DMS114 treated with DMSO at 0.1 percent for 48 hours (cell line): Measurements from ENCODE around the gene MPST.

ENCODE experiments used
- DNase-seq: peaks from one replicate; lab custom pipeline; 2025; ENCODE audit not compliant: unreplicated experiment; lab: John Stamatoyannopoulos, UW

Gene MPST

DNA sequence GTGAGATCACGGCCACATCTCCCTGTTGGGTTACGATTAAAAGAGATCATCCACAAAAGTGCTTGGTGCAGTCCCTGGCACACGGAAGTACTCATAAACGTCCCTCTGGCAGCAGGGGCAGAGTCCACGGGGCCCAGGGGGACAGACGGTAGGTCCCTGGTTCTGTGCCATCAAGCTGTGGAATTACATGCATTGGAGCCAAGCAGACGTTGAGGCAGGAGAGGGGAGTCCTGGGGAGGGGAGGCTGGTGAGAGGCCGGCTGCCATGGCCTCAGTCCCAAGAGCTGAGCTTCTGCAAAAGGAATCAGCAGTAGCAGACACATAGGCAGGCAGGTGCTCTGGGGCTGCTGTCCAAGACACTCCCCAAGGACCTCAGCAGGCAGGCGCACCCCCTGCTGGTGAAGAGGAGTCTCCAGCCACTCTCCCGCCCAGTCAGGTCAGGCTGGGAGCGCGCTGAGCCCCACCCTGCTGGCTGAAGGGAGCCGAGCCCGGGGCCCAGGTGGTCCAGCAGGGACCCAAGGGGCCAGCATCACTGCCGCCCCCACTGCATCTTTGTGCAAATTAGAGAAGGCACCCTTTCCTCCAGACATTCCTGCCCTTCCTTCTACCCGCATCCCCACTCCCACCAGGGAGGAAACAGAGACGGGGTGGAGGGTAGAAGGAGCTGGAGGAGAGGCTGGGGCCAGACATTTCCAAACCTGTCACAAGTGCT lies 24.4 kb downstream of the MPST start:
- DNase-seq = no peak

DNA sequence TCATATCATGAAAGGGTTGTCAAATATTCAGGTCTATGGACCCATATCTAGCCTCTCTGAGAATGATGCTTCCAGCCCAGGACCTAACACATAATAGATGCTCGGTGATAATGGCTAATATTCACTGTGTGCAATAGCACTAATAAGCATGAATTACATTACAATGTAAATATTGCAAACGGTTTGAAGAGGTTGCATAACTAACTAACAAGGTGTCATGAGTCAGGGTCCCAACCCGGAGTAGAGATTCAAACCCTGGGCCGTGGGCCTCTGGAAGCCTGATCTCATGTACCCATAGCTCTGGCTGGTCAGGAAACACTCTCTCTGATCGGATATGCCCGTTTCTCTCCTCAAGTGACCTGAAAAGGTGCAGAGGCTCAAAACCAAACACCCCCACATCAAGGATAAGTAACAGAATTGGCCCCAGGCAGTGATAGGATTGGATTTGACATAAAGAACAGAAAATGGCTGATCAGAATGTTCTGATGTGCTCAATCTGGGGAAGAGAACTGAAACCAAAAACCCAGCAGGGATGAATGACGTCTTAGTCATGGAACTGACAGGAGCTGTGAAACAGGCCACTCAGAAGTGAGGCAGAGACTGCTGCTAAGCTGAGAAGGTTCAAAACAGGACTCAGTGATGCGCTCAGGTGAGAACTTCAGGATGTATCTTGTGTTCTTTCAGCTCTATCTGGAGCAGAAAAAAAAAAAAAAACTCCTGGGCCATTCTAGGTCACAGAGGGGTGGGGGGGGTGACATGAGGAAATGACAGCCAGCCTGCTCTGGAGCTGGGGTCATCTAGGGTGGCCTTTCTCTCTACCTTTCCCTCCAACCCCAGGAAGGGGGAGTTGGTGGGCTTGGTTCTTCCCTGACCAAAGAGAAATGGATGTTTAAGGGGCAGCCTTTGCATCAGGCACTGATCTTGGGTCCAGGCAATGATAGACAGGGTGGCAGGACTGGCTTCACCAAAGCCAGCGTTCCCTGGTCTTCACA lies 25.4 kb downstream of the MPST start:
- no peak for DNase-seq

DNA sequence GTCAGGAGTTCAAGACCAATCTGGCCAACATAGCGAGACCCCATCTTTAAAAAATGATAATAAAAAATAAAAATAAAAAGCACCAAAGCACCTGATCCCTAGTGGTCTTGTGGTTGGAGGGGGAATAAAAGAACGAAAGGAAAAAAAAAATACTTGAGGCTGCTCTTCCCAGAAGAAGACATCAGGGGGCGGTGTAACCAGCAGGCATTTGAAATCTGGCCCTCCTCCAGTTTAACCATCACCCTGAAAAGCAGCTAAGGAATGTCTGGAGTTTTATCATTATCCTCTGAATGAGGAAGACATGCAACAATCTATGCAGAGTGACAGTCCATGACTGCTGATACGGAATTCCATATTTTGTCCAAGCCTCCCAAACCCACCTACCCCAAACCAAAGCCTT lies 26.4 kb downstream of the MPST start:
- no peak for DNase-seq

DNA sequence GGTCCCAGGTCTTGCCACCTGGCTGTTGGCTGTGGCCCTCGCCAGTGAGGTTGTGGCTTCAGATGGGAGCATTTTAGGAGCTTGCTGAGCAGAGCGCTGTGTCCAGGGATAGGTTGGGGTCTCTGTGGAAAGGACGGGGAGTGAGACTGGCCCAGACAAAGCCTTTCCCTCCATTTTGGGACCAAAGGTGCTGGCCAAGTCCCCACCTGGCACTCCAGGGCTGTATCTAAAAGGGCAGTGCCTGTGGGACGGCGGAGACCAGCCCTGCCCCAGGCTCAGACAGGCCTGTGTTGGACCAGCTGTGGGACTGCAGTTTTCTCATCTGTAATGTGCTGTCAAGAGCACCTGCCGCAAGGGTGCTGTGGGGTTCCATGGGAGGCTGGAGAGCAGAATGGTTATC lies 27.0 kb downstream of the MPST start:
- no peak for DNase-seq

DNA sequence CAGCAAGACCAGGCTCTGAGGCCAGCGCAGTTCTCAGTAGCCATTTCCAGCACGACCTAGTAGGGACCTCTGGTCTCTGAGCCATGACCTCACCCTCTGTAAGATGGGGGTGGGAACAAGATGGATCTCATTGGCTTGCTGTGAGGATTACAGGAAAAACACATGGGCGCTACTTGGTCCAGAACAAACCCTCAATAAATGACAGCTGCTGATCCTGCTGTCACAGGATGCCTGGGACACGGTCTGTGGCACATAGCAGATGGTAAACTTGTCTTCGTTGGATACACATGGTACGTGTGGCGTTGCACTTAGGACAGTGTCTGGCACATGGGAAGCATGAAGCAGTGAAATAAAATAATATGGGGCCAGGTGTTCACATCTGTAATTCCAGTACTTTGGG lies 27.5 kb downstream of the MPST start:
- DNase-seq = no peak

DNA sequence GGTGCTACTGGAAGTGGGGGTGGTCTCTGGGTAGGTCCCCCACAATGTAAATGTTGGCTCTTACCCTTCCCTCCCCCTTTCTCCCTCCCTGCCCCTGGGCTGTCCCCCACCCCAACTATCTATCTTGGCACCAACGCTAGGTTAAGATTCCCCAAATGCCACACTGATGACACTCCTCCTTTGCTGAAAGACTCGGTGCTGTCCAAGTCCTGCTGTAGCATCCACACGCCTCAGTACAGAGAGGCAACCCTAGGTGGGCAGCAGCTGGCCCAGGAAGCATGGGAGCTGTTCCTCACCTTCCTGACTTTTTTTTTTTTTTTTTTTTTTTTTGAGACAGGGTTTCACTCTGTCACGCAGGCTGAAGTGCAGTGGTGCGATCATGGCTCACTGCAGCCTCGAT lies 28.6 kb downstream of the MPST start:
- no peak for DNase-seq

DNA sequence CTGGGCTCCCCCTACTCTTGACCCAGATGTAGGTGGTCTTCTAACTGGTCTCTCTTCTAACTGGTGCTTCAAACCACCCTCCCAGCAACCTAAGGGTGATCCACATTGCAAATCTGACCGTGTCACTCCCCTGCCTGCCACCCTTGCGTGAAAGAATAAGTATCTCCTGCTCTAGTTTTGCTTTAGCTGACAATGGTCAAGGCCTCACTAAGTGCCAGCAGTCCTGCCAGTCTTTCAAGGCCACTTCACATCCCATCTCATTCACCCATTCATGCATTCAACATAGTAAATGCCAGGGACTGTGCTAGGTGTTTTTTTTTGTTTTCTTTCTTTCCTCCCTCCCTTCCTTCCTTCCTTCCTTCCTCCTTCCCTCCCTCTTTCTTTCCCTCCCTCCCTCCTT lies 29.7 kb downstream of the MPST start:
- no peak for DNase-seq

DNA sequence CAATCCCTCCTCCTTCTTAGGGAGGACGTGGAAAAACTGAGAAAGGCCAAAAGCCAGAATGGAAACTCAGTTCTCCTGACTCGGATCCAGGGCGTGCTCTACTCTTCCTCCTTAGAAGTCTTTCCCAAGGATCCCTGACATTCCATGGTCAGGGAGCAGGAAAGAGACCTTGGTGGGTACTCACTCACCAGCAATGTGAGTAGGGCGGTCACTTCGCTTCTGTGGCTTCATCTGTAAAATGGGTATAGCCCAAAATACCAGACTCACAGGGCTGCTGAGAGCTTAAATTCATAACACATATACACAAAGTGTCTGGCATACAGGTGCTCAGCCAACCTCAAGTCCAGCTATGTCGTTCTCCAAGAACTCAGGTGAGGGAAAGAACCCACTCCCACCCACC lies 31.4 kb downstream of the MPST start:
- DNase-seq = no peak

DNA sequence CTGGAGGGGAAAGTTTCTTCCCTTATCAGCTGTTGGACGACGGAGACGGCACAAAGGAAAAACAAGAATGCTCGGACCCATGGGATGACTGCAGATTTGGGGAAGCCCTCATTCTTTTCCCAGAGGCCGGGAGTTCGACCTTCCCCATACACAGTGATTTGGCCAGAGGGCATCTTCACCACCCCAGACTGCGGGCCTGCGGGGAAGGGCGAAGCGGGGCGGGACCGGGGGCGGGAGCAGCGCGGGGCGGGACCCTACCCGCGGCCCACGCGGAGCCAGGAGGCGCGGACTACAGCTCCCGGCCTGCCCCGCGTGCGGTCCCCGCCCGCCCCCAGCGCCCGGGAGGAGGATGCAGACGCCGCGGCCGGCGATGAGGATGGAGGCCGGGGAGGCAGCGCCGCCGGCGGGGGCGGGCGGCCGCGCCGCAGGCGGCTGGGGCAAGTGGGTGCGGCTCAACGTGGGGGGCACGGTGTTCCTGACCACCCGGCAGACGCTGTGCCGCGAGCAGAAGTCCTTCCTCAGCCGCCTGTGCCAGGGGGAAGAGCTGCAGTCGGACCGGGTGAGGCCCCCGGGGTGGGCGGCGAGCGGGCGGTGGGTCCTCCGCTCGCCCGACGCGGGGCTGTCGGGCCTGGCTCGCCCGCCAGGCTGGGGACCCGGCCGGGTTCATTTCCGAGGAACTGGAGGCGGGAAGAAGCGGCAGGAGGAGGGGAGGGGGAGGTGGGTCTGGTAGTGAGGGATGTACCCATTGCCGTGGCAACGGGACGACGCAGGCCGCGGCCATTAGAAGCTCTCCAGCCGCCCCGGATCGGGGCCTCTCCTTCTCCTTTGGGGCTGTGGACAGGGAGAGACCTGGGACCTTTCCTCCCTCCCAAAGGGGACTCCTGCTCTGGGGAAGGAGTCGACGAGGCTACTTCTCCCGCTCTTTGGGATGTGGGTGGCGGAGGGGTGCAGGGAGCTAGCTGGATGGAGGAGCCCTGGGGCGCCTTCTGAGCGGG lies 32.1 kb downstream of the MPST start, which contains the start of gene KCTD17:
TSS of gene KCTD17 (plus strand) at position 352 of the 995 bp plus-strand sequence. CDS start at position 371, 19 bp downstream.
- DNase-seq = peak; percentile 9

DNA sequence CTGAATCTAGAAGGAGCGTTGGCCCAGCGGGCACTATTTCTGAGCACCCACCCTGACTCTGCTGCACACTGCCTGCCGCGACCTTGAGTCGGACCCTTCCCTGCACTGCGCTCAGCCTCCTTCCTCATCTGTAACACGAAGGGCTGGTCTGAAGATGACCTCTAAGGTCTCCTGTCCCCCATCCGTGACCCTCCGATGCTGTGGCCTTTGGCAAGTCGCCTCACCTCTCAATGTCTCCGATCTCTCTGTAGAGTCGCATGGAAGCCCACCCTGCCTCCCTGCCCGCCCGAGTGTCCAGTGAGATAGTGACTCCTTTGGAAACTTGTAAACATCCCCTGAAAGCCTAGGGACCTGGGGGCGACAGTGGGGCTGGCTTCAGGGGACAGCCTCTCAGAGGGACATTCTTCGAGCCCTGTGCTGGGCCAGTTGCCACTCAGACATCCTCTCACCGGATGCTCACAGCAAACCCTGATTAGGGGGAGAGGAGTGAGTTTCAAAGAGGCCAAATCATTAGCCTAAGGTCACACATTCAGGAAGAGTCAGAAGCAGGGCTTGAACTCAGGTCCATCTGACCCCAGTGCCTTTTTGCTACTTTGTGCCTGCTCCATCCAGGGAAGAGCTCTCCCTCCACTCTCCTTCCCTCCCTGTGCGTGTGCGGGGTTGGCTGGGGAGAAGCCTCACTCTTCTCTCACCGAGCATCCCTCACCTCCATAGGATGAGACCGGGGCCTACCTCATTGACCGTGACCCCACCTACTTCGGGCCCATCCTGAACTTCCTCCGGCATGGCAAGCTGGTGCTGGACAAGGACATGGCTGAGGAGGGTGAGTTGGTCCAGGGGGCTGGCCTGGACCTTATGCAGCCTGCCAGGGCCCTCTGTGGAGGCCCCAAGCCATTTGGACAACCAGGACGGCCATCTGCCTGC lies 33.1 kb downstream of the MPST start:
- no peak for DNase-seq

DNA sequence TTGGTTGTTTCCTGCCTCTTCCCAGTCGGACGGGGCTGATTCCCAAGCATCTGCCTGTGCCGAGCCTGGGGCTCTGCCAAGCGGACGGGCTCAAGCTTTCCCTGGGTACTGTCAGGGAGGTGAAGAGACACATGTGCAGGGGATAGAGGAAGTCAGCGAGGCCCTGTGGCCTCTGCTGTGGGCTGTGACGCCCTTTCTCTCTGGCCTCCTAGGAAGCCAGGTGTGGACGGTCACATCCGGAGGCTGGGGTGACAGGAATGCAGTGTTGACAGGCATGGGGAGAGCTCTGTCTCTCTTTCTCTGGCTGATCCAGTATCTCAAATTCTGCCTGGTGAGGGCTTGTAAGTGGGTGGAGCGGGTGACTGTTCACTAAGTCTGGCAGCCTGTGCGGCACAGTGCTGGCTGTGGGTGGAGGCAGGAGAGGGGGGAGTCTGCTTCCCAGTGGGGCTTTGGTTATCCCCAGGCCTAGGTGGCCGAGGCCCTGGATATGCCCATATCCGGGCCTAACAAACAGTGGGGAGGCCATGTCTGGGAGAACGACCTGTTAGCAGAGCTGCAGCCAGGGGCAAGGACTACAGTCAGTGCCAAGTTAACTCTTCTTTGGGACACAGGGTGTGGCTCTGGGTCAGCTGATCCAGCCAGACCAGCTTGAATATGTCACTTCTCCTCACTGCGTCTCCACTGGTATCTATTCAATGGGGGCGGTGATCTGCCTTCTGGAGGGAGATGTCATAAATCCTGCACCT lies 33.9 kb downstream of the MPST start:
- DNase-seq = no peak

DNA sequence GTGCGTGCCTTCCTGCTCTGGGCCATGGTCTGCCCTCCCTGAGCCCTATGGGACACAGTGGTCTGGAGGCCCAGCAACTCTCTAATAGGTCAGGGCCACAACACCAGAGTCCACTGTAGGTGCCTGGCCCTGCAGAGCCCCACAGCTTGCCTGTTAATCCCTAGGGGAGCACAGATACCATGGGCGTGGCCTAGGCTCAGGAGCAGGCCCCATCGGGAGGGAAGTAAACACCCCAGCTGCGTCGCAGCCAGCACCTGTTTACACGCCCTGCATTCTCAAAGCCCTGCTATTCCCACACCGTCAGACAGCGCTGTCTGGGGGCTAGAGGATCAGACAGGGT lies 34.5 kb downstream of the MPST start:
- DNase-seq = no peak

DNA sequence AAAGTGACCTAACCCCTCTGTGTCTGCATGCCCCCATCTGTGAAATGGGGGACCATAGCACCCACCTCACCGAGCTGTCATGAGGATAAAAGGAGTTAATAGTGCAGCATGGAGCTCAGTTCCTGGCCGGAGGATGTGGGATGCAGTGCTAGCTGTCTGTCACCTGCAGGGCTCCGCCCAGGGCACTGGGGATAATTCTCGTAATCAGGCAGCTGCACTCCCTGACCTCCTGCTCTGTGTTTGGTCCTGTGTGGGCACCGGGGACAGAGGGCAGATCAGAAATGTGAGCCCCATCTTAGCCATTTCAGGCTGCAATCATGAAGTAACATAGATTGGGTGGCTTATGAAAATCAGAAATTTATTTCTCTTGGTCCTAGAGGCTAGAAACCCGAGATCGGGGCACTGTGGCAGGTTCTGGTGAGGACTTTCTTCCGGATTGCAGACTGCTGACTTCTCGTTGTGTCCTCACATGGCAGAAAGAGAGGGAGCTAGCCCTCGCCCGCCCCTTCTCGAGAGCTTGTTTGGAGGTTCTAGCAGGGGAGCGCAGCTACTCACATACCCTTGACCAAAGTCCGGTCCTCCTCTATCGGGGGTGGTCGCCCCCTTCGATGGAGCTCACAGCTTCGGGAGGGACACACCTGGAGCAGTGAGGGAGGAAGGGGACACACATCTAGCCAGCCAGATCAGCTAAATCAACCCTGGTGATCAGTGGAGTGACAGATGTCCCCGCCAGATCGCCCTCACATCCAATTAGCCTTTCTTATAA lies 35.2 kb downstream of the MPST start:
- no peak for DNase-seq

DNA sequence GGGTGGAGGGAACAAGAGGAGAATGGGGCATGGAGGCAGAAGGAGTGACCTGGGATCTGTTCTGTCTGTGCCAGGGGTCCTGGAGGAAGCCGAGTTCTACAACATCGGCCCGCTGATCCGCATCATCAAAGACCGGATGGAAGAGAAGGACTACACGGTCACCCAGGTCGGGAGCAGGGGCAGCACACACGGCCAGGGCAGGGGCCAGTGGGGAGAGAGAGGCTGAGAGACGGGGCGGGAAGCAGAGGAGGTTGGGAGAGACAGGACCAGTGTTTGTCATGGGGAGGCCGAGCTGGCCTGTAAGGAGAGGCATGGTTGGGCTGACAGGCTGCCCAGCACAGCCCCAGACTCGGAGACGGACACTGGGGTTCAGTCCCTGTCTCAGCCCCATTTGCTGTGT lies 36.7 kb downstream of the MPST start:
- no peak for DNase-seq

DNA sequence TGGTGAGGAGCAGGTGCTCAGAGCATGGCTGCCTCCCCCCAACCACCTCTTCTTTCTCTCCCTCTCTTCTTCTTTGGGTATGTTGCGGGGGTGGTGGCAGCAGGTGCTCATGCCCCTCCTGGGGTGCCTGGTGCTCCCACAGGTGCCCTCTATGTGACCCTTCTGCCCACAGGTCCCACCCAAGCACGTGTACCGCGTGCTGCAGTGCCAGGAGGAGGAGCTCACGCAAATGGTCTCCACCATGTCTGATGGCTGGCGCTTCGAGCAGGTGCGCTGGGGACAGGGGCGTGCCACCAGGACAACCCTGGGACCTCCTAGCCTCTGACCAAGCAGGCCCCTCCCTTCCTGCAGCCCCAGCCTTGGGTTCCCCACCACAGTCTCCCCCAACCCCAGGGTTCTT lies 37.7 kb downstream of the MPST start:
- no peak for DNase-seq

DNA sequence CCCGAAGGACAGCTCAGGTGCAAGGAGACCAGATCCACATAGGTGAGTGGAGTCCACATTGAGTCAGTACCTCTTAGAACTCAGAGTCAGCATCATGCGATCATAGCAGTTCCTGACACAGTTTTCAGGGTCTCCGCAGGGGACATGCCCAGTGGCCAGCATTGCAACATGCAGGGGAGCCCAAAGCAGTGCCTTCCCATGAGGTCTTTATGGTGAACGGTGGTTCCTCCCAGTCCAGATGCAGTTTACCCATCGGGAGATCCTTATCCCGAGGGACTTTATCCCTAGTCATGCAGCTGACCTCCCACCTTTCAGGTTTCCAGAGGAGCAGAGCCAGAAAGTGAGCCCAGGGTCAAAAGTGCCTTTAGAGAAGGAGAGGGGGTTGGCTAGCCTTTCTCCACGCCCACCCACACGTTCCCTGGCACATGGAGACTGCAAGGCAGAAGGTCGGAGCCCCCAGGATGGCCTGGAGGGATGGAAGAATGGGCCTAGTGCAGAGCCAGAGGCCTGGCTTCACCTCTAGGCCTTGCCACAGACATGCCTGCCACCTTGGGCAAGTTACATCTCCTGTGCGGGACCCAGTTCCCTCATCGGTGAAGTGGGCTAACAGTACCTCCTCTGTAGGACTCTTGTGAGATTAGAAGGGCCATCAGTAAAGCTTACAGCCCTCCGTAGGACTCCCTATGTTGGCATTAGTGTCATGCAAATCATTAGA lies 38.4 kb downstream of the MPST start:
- no peak for DNase-seq

DNA sequence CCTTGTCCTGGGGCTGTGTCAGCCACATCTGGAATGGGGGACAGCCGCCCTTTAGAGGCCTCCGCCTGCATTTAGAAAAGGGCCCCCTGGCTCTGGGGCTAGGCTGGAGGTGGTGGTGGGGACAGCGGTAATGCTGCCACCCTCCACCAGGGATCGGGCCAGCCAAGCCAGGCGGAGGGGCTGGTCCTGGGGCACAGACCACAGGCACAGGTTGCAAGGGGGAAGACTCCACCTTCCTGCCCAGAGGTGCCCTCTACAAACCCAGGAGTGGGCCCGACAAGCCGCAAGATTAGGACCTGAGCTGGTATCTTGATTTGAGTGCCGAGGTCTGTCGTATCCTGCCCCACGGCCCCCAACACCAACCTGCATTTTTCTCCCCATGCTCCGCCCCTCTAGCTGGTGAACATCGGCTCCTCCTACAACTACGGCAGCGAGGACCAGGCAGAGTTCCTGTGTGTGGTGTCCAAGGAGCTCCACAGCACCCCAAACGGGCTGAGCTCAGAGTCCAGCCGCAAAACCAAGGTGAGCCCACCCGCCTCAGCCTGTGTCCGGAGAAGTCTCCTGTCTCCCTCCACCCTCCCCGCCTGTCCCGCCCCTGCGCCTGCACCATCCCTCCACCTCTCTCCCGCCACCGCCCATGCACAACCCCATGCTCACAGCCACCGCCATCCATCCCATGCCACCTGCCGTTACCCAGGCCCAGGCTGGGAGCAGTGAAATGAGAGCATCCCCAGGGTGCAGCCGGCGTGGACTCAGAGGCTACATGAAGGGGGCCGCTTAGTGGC lies 39.6 kb downstream of the MPST start:
- DNase-seq = no peak
